ENCODE results near the gene INAFM2. TPM values are rescaled to one million over a fixed set of nuclear protein-coding genes. Genes with fewer than 3 reads are reported as not detected.

The INAFM2 gene
- polyA plus RNA-seq, 2 of the 4 experiments (the other 2 are of a cell fraction), result 2.8 to 3.8 TPM

DNA sequence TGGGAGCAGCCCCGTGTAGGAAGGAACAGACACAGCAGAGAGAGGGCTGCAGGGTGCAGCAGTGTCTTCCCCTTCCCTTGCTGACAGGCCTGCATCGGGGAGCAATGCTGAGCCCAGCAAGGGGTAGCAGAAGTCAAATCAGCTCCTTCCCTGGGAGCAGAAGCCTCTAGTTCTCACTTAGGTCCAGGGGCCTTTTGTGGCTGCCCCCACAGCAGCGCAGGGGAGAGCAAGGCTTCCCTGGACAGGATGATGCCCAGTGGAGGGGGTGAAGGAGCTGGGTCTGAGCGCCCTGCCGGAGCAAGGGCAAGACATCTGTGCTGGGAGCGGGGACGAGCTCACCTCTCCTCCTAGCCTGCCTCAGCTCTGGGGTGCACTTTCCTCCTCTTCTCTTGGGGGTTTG, 16.6 kb upstream of the INAFM2 start:
- ChIA-PET POLR2A (no interaction called here), CTCF (interaction anchor here (1.3 to 18.2 kb wide), 6 partner anchors 13 to 115 kb away, joined by 5 to 203 read pairs (median 16); no protein-coding TSS in a partner anchor)
- FAIRE-seq, result no peak
- DNase-seq (ENCODE audit: low read depth in 1 of 2, low spot score in 1 of 2), result no peak
- Histone ChIP-seq H3K4me1 (no peaks in the 10 kb centered on the region), H3K4me3 (no peak overlapping the region), H3K4me2 (no peak overlapping the region), H3K9me3 (no peaks in the 10 kb centered on the region), H3K27ac (no peak overlapping the region)
- no peak for ATAC-seq
- no peak for TF ChIP-seq HOXB13 (CRISPR knock-in tag; IDR thresholded peaks at IDR 0.05; ENCODE audit: low read depth)
- WGBS (ENCODE audit: missing lambda C conversion rate), result 0% methylated on average over 1 of the region's 7 CpGs

DNA sequence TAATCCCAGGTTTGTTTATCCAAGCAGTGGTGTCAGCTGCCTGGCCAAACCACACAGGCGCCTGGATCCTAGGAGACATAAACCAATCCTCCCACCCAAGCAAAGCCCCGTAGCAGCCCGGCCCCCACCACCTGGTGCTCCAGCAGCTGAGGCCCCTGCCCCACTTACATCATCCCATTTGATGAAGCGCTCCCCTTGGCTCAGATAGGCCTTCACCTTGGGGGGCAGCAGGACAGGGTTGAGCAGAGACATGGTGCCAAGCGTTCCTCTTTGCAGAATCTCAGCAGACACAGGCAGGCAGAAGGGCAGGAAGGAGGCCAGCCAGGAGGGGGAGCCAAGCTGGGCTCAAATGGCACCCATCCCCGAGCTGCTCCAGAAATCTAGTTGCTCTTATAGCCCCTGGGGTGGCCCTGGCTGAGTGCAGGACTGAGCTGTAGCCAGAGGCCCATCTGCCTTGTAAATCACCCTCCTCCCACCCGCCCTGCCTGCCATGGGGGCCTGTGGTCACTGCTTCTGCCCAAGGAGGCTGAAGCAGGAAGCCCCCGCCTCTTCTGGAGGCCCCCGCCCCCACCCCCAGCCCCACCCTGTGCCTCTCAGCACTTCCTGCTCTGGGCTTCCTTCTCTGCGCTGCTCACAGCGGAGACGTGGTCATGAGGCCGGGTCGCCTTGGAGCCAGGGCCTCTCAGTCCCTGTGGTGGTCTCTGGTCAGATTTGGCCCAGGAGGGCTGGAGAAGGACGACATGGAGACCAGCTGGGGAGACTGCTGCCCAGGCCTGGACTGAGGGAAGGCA, 15.9 kb upstream of the INAFM2 start, which contains the start of gene PLCB2:
TSS of gene PLCB2 (minus strand) at position 515 of the 791 bp plus-strand sequence. CDS start at position 252, 263 bp downstream.
- TF ChIP-seq FOXS1 (CRISPR knock-in tag; IDR thresholded peaks at IDR 0.05) (no peak), ESRRA (IDR thresholded peaks at IDR 0.05; ENCODE audit: borderline replicate concordance, low read length) (no peak), JUN (IDR thresholded peaks at IDR 0.05) (no peak), CBX2 (IDR thresholded peaks at IDR 0.05; ENCODE audit: borderline replicate concordance, low read depth) (no peak), CHD2 (IDR thresholded peaks at IDR 0.05; ENCODE audit: low read length, partially characterized antibody) (no peak), FOSB (CRISPR knock-in tag; IDR thresholded peaks at IDR 0.05) (no peak), PHF8 (IDR thresholded peaks at IDR 0.05; ENCODE audit: borderline replicate concordance, low read depth) (no peak), JUNB (IDR thresholded peaks at IDR 0.05) (no peak), CEBPB (IDR thresholded peaks at IDR 0.05) (no peak), EP300 (IDR thresholded peaks at IDR 0.05) (no peak)
- TF ChIP-seq, protein P1, sequence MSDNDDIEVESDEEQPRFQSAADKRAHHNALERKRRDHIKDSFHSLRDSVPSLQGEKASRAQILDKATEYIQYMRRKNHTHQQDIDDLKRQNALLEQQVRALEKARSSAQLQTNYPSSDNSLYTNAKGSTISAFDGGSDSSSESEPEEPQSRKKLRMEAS (IDR thresholded peaks at IDR 0.05), result no peak
- TF ChIP-seq, protein P2, sequence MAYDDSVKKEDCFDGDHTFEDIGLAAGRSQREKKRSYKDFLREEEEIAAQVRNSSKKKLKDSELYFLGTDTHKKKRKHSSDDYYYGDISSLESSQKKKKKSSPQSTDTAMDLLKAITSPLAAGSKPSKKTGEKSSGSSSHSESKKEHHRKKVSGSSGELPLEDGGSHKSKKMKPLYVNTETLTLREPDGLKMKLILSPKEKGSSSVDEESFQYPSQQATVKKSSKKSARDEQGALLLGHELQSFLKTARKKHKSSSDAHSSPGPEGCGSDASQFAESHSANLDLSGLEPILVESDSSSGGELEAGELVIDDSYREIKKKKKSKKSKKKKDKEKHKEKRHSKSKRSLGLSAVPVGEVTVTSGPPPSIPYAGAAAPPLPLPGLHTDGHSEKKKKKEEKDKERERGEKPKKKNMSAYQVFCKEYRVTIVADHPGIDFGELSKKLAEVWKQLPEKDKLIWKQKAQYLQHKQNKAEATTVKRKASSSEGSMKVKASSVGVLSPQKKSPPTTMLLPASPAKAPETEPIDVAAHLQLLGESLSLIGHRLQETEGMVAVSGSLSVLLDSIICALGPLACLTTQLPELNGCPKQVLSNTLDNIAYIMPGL (CRISPR knock-in tag; IDR thresholded peaks at IDR 0.05; ENCODE audit: borderline replicate concordance), result no peak
- TF ChIP-seq, protein P3, sequence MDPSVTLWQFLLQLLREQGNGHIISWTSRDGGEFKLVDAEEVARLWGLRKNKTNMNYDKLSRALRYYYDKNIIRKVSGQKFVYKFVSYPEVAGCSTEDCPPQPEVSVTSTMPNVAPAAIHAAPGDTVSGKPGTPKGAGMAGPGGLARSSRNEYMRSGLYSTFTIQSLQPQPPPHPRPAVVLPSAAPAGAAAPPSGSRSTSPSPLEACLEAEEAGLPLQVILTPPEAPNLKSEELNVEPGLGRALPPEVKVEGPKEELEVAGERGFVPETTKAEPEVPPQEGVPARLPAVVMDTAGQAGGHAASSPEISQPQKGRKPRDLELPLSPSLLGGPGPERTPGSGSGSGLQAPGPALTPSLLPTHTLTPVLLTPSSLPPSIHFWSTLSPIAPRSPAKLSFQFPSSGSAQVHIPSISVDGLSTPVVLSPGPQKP (IDR thresholded peaks at IDR 0.05; ENCODE audit: low read depth, low read length), result no peak
- H3K9me3 ChIP-seq, result no peaks in the 10 kb centered on the region
- 78% methylated on average over 5 of the region's 15 CpGs for WGBS (ENCODE audit: missing lambda C conversion rate)
- no peaks in the 10 kb centered on the region for H3K4me1 ChIP-seq
- no peak within 1 kb of the TSS for H3K4me2 ChIP-seq
- ChIA-PET POLR2A (no interaction called here), CTCF (interaction anchor here (0.7 to 18.2 kb wide), 9 partner anchors 9 to 115 kb away, joined by 4 to 203 read pairs (median 9); no protein-coding TSS in a partner anchor)
- H3K27ac ChIP-seq, result no peak within 1 kb of the TSS
- H3K4me3 ChIP-seq, result no peak within 1 kb of the TSS
- ATAC-seq, result peak; percentile 42 to 70; a peak in 4 of 6 replicates
- peak in 1 of 2 experiments; percentile 23 for DNase-seq (ENCODE audit: low read depth in 1 of 2, low spot score in 1 of 2)
- FAIRE-seq, result no peak

DNA sequence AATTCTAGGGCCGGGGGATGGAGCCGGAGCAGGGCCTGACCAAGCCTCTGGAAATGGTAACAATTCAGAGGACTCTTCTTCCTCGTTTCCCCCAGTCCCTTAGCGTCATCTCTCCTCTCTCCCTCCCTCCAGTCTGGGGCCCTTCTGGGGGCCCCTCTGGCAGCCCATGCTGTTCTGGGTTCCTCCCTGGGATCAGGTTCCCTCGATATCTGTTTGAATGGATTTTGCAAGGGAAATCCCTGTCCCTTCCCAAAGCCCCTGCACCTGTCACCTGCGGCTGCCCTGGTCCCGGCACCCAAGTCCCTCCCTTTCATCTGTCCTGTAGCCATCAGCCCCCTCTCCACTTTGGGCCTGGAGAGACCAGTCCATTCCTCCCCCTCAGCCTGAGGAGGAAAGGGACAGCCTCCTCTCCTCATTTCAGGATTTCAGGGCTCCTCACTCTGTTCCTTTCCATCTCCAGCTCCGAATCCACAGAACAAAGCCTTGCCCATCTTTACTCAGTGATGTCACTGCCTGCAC, 14.1 kb upstream of the INAFM2 start:
- WGBS (ENCODE audit: missing lambda C conversion rate), result 77% methylated on average over 8 of the region's 8 CpGs
- Histone ChIP-seq H3K4me2 (no peak overlapping the region), H3K27ac (no peak overlapping the region), H3K4me1 (peaks cover 6% of the 10 kb centered on the region; the same call in 1 of the 3 replicates), H3K9me3 (no peaks in the 10 kb centered on the region), H3K4me3 (no peak overlapping the region)
- CTCF ChIA-PET, result interaction anchor here (0.5 to 18.2 kb wide), 17 partner anchors 8 to 621 kb away, joined by 3 to 203 read pairs (median 4); partner anchors contain the start of genes ANKRD63, CCDC9B and INAFM2
- no peak for ATAC-seq
- DNase-seq (ENCODE audit: low read depth in 1 of 2, low spot score in 1 of 2), result no peak
- no peak for FAIRE-seq
- no peak for TF ChIP-seq MAFK (IDR thresholded peaks at IDR 0.05; ENCODE audit: partially characterized antibody)
- TF ChIP-seq MYC (IDR thresholded peaks at IDR 0.05; ENCODE audit: borderline replicate concordance, low read length), result no peak
- no peak for TF ChIP-seq CHD4 (IDR thresholded peaks at IDR 0.05; ENCODE audit: borderline replicate concordance)
- TF ChIP-seq CBX2 (IDR thresholded peaks at IDR 0.05; ENCODE audit: borderline replicate concordance, low read depth), result no peak
- no peak for TF ChIP-seq EP300 (IDR thresholded peaks at IDR 0.05)
- TF ChIP-seq, protein P2 (CRISPR knock-in tag; IDR thresholded peaks at IDR 0.05; ENCODE audit: borderline replicate concordance), result no peak
- no peak for TF ChIP-seq ZNF302 (CRISPR knock-in tag; IDR thresholded peaks at IDR 0.05)
- TF ChIP-seq SMC3 (IDR thresholded peaks at IDR 0.05), result no peak
- no peak for TF ChIP-seq FOSL2 (IDR thresholded peaks at IDR 0.05)
- no peak for TF ChIP-seq FOSL2 (CRISPR knock-in tag; IDR thresholded peaks at IDR 0.05)
- TF ChIP-seq, protein P4, sequence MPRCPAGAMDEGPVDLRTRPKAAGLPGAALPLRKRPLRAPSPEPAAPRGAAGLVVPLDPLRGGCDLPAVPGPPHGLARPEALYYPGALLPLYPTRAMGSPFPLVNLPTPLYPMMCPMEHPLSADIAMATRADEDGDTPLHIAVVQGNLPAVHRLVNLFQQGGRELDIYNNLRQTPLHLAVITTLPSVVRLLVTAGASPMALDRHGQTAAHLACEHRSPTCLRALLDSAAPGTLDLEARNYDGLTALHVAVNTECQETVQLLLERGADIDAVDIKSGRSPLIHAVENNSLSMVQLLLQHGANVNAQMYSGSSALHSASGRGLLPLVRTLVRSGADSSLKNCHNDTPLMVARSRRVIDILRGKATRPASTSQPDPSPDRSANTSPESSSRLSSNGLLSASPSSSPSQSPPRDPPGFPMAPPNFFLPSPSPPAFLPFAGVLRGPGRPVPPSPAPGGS (IDR thresholded peaks at IDR 0.05), result no peak
- TF ChIP-seq SREBF2 (IDR thresholded peaks at IDR 0.05), result no peak
- POLR2A ChIA-PET, result no interaction called here
